PFSK-1 (cell line): Measurements from ENCODE around the gene DPH1.

Experiments
- FOXP2 ChIP-seq: optimal IDR thresholded peaks from 2 replicates; pipeline ENCODE3; 2011; ENCODE audit warnings: borderline replicate concordance, control low read depth, inconsistent platforms; ENCODE audit not compliant: insufficient read depth; ENCODE audit errors: extremely low read length, extremely low read depth
- POLR2AphosphoS5 ChIP-seq: IDR thresholded peaks from 2 replicates; pipeline ENCODE4 v1.6.1; 2012; ENCODE audit warnings: low read depth, mild to moderate bottlenecking, control low read depth, low read length, moderate library complexity
- REST ChIP-seq, 2 experiments: IDR thresholded peaks; 2 replicates each; pipeline versions ENCODE4 v1.6.1 to v1.8.0; 2011 to 2012; ENCODE audit warnings: low read depth in 2 of 2, low read length in 2 of 2, control low read depth in 1 of 2, inconsistent platforms in 1 of 2, mild to moderate bottlenecking in 1 of 2, moderate library complexity in 1 of 2; ENCODE audit not compliant: insufficient read depth in 1 of 2
- TAF1 ChIP-seq: IDR thresholded peaks from 2 replicates; pipeline ENCODE4 v1.6.1; 2012; ENCODE audit warnings: low read length, control low read depth, borderline replicate concordance; ENCODE audit not compliant: insufficient read depth

- no peak for TF ChIP-seq TAF1
- no peak for TF ChIP-seq REST (IDR thresholded peaks at IDR 0.05; ENCODE audit: insufficient read depth in 1 of 2, low read depth in 2 of 2, low read length in 2 of 2)
- 0 out of 2 replicates have a peak, but pooled peaks have one; percentile 9 for TF ChIP-seq POLR2AphosphoS5
- no peak for TF ChIP-seq FOXP2
Measured at GRCh38 chr17:2087597-2088211, 57.8 kb downstream of the DPH1 start.
